B cell (primary cell): ENCODE results near the gene KRTAP10-8. TPM values are rescaled to one million over a fixed set of nuclear protein-coding genes. Genes with fewer than 3 reads are reported as not detected.

Source experiments
- ATAC-seq: fragments of 200-7000 bp; cut with Tn5 transposase; one replicate; pipeline ENCODE4 v1.10.0; 2021; ENCODE audit warnings: low read depth, mild to moderate bottlenecking, moderate number of reproducible peaks, moderate library complexity
- CTCF ChIA-PET: fragments of 350-600 bp; sonication (Branson Sonifier 250); formaldehyde crosslinking; loops from one replicate; lab custom pipeline; 2021; ENCODE audit warnings: antibody characterized with exemption, inconsistent platforms; lab: Charles Lee
- POLR2A ChIA-PET: fragments of 350-600 bp; sonication (Branson Sonifier 250); formaldehyde crosslinking; loops from one replicate; lab custom pipeline; 2021; ENCODE audit warnings: antibody characterized with exemption; lab: Charles Lee
- DNase-seq: peaks from one replicate; pipeline ENCODE4 v3.0.0; 2013
- H2AFZ ChIP-seq: 2 replicates; pipeline ENCODE4 v1.6.1; 2012; ENCODE audit warnings: mild to moderate bottlenecking, low read depth, low read length; ENCODE audit not compliant: insufficient read depth, poor library complexity, severe bottlenecking
- H3K27ac ChIP-seq, 2 donors: 1 replicate in 1 of 2; 2 replicates in 1 of 2; pipeline ENCODE4 v1.5.1; 2012 to 2013; ENCODE audit warnings: low read length in 2 of 2, mild to moderate bottlenecking in 2 of 2, moderate library complexity in 1 of 2
- H3K27me3 ChIP-seq, 4 experiments: fragments of 200-600 bp in 1 of 4; sonication (generic) in 1 of 4; replicated peaks in 1 of 4; 1 replicate in 2 of 4; 2 replicates in 2 of 4; pipeline versions ENCODE4 v1.6.1 to v1.7.0; 2013 to 2016; ENCODE audit warnings: low read length in 3 of 4, mild to moderate bottlenecking in 2 of 4, mixed read lengths in 1 of 4, moderate library complexity in 1 of 4; ENCODE audit not compliant: insufficient read depth in 4 of 4, control insufficient read depth in 3 of 4; ENCODE audit errors: control extremely low read depth in 1 of 4
- H3K36me3 ChIP-seq, 2 experiments: replicated peaks in 1 of 2; 1 replicate in 1 of 2; 2 replicates in 1 of 2; pipeline versions ENCODE4 v1.6.1 to v1.7.1; 2013; ENCODE audit warnings: low read length in 1 of 2; ENCODE audit not compliant: insufficient read depth in 2 of 2, control insufficient read depth in 1 of 2; ENCODE audit errors: control extremely low read depth in 1 of 2, extremely low read depth in 1 of 2
- H3K4me1 ChIP-seq, 2 donors: fragments of 200-600 bp in 1 of 2; sonication (generic) in 1 of 2; 1 replicate in 1 of 2; 2 replicates in 1 of 2; pipeline versions ENCODE4 v1.5.1 to v1.6.1; 2013 to 2017; ENCODE audit warnings: low read length in 2 of 2; ENCODE audit not compliant: control insufficient read depth in 2 of 2, insufficient read depth in 2 of 2
- H3K4me2 ChIP-seq: replicated peaks from 2 replicates; pipeline ENCODE3; 2012; ENCODE audit warnings: mild to moderate bottlenecking, low read depth, low read length; ENCODE audit not compliant: poor library complexity, severe bottlenecking
- H3K4me3 ChIP-seq, 5 experiments: fragments of 200-600 bp in 1 of 5; sonication (generic) in 1 of 5; 1 replicate in 3 of 5; 2 replicates in 2 of 5; pipeline versions ENCODE4 v1.5.1 to v1.7.0; 2011 to 2016; ENCODE audit warnings: low read length in 4 of 5, mild to moderate bottlenecking in 4 of 5, low read depth in 2 of 5, control low read depth in 1 of 5, moderate library complexity in 1 of 5; ENCODE audit not compliant: insufficient read depth in 1 of 5; ENCODE audit errors: control extremely low read depth in 1 of 5, extremely low read depth in 1 of 5
- H3K79me2 ChIP-seq: fragments of 200-600 bp; sonication (generic); one replicate; pipeline ENCODE4 v1.6.0; 2016; ENCODE audit warnings: low read length; ENCODE audit not compliant: control insufficient read depth, insufficient read depth
- H3K9ac ChIP-seq: fragments of 200-600 bp; sonication (generic); 2 replicates; pipeline ENCODE4 v1.6.1; 2017; ENCODE audit warnings: mild to moderate bottlenecking, low read length, moderate library complexity
- H3K9me3 ChIP-seq, 3 donors: one replicate each; pipeline versions ENCODE4 v1.6.1 to v1.7.1; 2013; ENCODE audit warnings: low read length in 2 of 3; ENCODE audit not compliant: control insufficient read depth in 2 of 3, insufficient read depth in 1 of 3; ENCODE audit errors: control extremely low read depth in 1 of 3
- H4K20me1 ChIP-seq: 2 replicates; pipeline ENCODE4 v1.6.0; 2012; ENCODE audit warnings: mild to moderate bottlenecking, low read length; ENCODE audit not compliant: insufficient read depth, control insufficient read depth, poor library complexity, severe bottlenecking
- H3K27ac Mint-ChIP-seq: one replicate; pipeline ENCODE4 v1.8.0; 2021; ENCODE audit warnings: mixed read lengths
- H3K27me3 Mint-ChIP-seq: one replicate; pipeline ENCODE4 v1.8.0; 2021; ENCODE audit warnings: mixed read lengths
- H3K4me1 Mint-ChIP-seq: one replicate; pipeline ENCODE4 v1.8.0; 2021; ENCODE audit warnings: mixed read lengths
- H3K4me3 Mint-ChIP-seq: one replicate; pipeline ENCODE4 v1.8.0; 2021; ENCODE audit warnings: mixed read lengths
- H3K9me3 Mint-ChIP-seq: one replicate; pipeline ENCODE4 v1.8.0; 2022; ENCODE audit warnings: mixed read lengths; ENCODE audit not compliant: insufficient read depth
- CTCF ChIP-seq: fragments of 200-600 bp; IDR thresholded peaks from one replicate; pipeline ENCODE4 v1.8.0; 2022; ENCODE audit warnings: antibody characterized with exemption, mild to moderate bottlenecking
- EZH2 ChIP-seq: IDR thresholded peaks from 2 replicates; pipeline ENCODE4 v1.6.1; 2012; ENCODE audit warnings: borderline replicate concordance, low read depth, mild to moderate bottlenecking, moderate library complexity, low read length; ENCODE audit not compliant: insufficient read depth, poor library complexity, severe bottlenecking
- WGBS: methylation state at CpG from one replicate; pipeline ENCODE4 v1.1.5; 2013; ENCODE audit warnings: missing lambda C conversion rate; ENCODE audit not compliant: insufficient coverage; 5-methylcytosine and 5-hydroxymethylcytosine counted together
- intact Hi-C: fragments of 100-400 bp; cut with micrococcal nuclease; formaldehyde crosslinking; loops from one replicate; pipeline ENCODE4 v1.10.0; 2022
- polyA plus RNA-seq: library from polyadenylated mRNA; depleted of rRNA; stranded (reverse); fragments of >200 nt; gene quantifications from 2 replicates; pipeline ENCODE4 v1.2.3, GENCODE V29; 2012
- total RNA-seq, 2 donors: library from RNA; stranded (reverse); fragments of 120-200 nt in 1 of 2; gene quantifications; 1 replicate in 1 of 2; 2 replicates in 1 of 2; pipeline versions ENCODE4 v1.2.3 to v1.2.4, GENCODE V29; 2013 to 2022

Gene KRTAP10-8
- total and polyA plus RNA-seq, 2 donors (not counting 1 experiment from before 2014, with no cell fraction given) = not detected

GRCh38 chr21:44636209-44637017 is 24.5 kb downstream of the KRTAP10-8 start:
- Histone ChIP-seq H3K27ac (no peak overlapping the region), H3K36me3 (no peaks in the 10 kb centered on the region), H4K20me1 (no peaks in the 10 kb centered on the region), H3K4me2 (no peak overlapping the region), H3K4me3 (no peak overlapping the region), H3K9me3 (peaks cover 0 to 29% (median 18%) of the 10 kb centered on the region in 3 donors), H2AFZ (no peak overlapping the region), H3K27me3 (peaks cover 0 to 18% (median 0%) of the 10 kb centered on the region in 4 experiments), H3K79me2 (no peaks in the 10 kb centered on the region), H3K4me1 (no peaks in the 10 kb centered on the region), H3K9ac (no peak overlapping the region)
- intact Hi-C loops = no loop called here
- Mint-ChIP-seq H3K4me1 (no peaks in the 10 kb centered on the region), H3K27me3 (peaks cover 29% of the 10 kb centered on the region), H3K9me3 (peaks cover 12% of the 10 kb centered on the region), H3K27ac (no peak overlapping the region), H3K4me3 (no peak overlapping the region)
- ChIA-PET POLR2A (no interaction called here), CTCF (no interaction called here)
- ATAC-seq (no peak), DNase-seq (no peak)
- 91% methylated on average over 10 of the region's 15 CpGs for WGBS
- no peak for TF ChIP-seq EZH2
- no peak for TF ChIP-seq CTCF
